Lower lobe of right lung (tissue), 2 donors: ENCODE results near the gene USP21. TPM values are rescaled to one million over a fixed set of nuclear protein-coding genes. Genes with fewer than 3 reads are reported as not detected.

Experiments used
- ATAC-seq, 2 donors: fragments of 200-7000 bp; cut with Tn5 transposase; one replicate each; pipeline ENCODE4 v1.9.1; 2020 to 2022; ENCODE audit warnings: mild to moderate bottlenecking in 2 of 2, moderate library complexity in 2 of 2
- DNase-seq: peaks from one replicate; pipeline ENCODE4 v3.0.0-alpha.2; 2020
- H3K27ac ChIP-seq: fragments of 200-600 bp; one replicate; pipeline ENCODE4 v1.8.0; 2022
- H3K27me3 ChIP-seq: fragments of 200-600 bp; one replicate; pipeline ENCODE4 v1.8.0; 2022; ENCODE audit warnings: low read depth
- H3K36me3 ChIP-seq: fragments of 200-600 bp; one replicate; pipeline ENCODE4 v1.8.0; 2022; ENCODE audit warnings: mild to moderate bottlenecking
- H3K4me1 ChIP-seq: fragments of 200-600 bp; one replicate; pipeline ENCODE4 v1.8.0; 2022
- H3K4me3 ChIP-seq: fragments of 200-600 bp; one replicate; pipeline ENCODE4 v1.8.0; 2022; ENCODE audit warnings: mild to moderate bottlenecking
- H3K9me3 ChIP-seq: fragments of 200-600 bp; one replicate; pipeline ENCODE4 v1.8.0; 2022
- CTCF ChIP-seq: fragments of 200-600 bp; IDR thresholded peaks from one replicate; pipeline ENCODE4 v1.8.0; 2022; ENCODE audit warnings: antibody characterized with exemption, mild to moderate bottlenecking
- intact Hi-C: fragments of 100-400 bp; cut with DNase I; formaldehyde crosslinking; loops from one replicate; pipeline ENCODE4 v1.11.0; 2022
- total RNA-seq: library from RNA; stranded (reverse); fragmentation: NEBNext Ultra II Directional; extraction: Animal tissue kit (Norgen Biotek cat#: 25700); gene quantifications from one replicate; pipeline ENCODE4 v1.2.1, GENCODE V29; 2021
- donor health status: DM: no; HTN: yes; CAD: no; lungs with severe emphysema.

USP21 gene
- total RNA-seq, 1 donor from 2014 or later = 32.2 TPM

GRCh38 chr1:161139766-161140165, 19.5 kb upstream of the USP21 start:
- Histone ChIP-seq H3K9me3 (no peaks in the 10 kb centered on the region), H3K27ac (no peak overlapping the region), H3K27me3 (no peaks in the 10 kb centered on the region), H3K4me1 (peaks cover 28% of the 10 kb centered on the region), H3K4me3 (no peak overlapping the region), H3K36me3 (no peaks in the 10 kb centered on the region)
- intact Hi-C loops = no loop called here
- ATAC-seq = peak; percentile 32 to 66
- DNase-seq = no peak
- TF ChIP-seq CTCF = peak; percentile 49

GRCh38 chr1:161140755-161141400, 18.4 kb upstream of the USP21 start:
- ATAC-seq = no peak
- H3K4me3 ChIP-seq = no peak overlapping the region
- intact Hi-C loops = no loop called here
- H3K36me3 ChIP-seq = no peaks in the 10 kb centered on the region
- H3K27ac ChIP-seq = no peak overlapping the region
- no peak for TF ChIP-seq CTCF
- H3K9me3 ChIP-seq = no peaks in the 10 kb centered on the region
- H3K4me1 ChIP-seq = peaks cover 28% of the 10 kb centered on the region
- H3K27me3 ChIP-seq = no peaks in the 10 kb centered on the region
- DNase-seq = no peak

DNA sequence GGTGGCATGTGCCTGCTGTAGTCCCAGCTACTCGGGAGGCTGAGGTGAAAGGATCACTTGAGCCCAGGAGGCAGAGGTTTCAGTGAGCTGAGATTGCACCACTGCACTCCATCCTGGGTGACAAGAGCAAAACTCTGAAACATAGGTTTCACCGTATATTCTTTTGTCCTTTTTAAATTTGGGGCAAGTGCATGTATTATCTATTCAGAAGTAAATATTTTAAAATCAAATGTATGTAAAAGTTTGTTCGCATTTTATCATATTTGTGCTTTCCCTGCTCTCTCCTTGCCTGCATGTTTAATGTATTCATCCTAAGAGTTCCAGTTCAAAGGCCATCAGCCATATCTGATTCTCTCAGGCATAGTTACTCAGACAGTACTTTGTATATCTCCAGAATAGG, 13.5 kb upstream of the USP21 start:
- Histone ChIP-seq H3K36me3 (no peaks in the 10 kb centered on the region), H3K9me3 (no peaks in the 10 kb centered on the region), H3K4me1 (no peaks in the 10 kb centered on the region), H3K27me3 (no peaks in the 10 kb centered on the region), H3K27ac (no peak overlapping the region), H3K4me3 (no peak overlapping the region)
- ATAC-seq = no peak
- TF ChIP-seq CTCF = no peak
- intact Hi-C loops = no loop called here
- DNase-seq = no peak

DNA sequence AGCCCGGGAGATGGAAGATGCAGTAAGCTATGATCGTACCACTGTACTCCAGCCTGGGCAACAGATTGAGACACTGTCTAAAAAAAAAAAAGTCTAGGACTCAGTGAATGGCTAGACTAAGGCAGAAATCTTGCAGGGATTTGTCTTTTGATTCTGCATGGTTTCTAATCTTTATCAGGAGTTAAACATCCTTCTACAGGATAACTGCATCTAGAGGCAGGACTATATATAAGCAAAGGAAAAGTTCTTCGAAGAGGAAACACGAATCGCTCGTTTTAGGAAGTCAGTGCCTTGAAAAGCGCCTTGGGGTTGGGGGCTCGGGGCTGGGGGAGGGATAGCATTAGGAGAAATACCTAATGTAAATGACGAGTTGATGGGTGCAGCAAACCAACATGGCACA, 6.1 kb upstream of the USP21 start:
- H3K27me3 ChIP-seq = no peaks in the 10 kb centered on the region
- no peaks in the 10 kb centered on the region for H3K9me3 ChIP-seq
- H3K4me1 ChIP-seq = peaks cover 15% of the 10 kb centered on the region
- peak overlapping the region; percentile 80 for H3K4me3 ChIP-seq
- H3K36me3 ChIP-seq = peaks cover 16% of the 10 kb centered on the region
- ATAC-seq (no peak), DNase-seq (no peak)
- H3K27ac ChIP-seq = peak overlapping the region; percentile 91
- intact Hi-C loops = no loop called here
- TF ChIP-seq CTCF = no peak

DNA sequence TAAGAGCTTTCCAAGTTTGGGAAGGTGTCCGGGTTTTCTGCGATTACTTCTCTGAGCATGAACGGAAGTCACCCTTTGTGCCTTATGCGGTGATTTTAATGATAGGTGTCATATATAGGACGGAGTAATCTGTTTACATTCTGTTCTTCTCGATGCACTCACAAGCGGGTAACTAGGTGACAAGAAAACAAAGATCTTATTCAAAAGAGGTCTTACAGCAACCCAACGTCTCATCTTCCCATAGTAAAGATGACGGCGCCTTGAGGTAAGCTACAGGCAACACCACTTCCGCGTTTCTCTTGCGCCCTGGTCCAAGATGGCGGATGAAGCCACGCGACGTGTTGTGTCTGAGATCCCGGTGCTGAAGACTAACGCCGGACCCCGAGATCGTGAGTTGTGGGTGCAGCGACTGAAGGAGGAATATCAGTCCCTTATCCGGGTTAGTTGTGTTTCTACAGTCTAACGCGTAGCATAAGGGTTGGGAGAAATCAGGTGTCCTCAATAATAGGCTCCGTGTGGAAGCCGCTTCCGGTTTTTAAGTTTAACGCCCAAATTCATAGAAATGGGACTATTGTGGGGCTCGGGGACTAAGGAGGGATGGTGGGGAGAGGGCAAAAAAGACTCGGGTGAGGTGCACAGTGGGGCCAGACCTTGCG, 5.5 kb upstream of the USP21 start, which contains the start of gene UFC1:
Gene UFC1 (plus strand): TSS at position 297 of the 656 bp plus-strand sequence. CDS start 20 bp downstream, at position 317.
- H3K27ac ChIP-seq = peak within 1 kb of the TSS; percentile 91
- peaks cover 22% of the 10 kb centered on the region for H3K4me1 ChIP-seq
- TF ChIP-seq CTCF = no peak
- DNase-seq (peak; percentile 89), ATAC-seq (peak; percentile 93 to 98)
- H3K9me3 ChIP-seq = no peaks in the 10 kb centered on the region
- peaks cover 20% of the 10 kb centered on the region for H3K36me3 ChIP-seq
- no peaks in the 10 kb centered on the region for H3K27me3 ChIP-seq
- H3K4me3 ChIP-seq = peak within 1 kb of the TSS; percentile 80
- intact Hi-C loops = no loop called here
